Uterus (tissue), 4 donors: ENCODE results near the gene ADAMTSL2. TPM values are rescaled to one million over a fixed set of nuclear protein-coding genes. Genes with fewer than 3 reads are reported as not detected.

Source experiments
- DNase-seq, 2 donors: peaks; one replicate each; pipeline ENCODE4 v3.0.0-alpha.2; 2019 to 2020
- H3K27ac ChIP-seq, 2 donors: fragments of 200-600 bp; sonication (generic); 1 replicate in 1 of 2; 2 replicates in 1 of 2; pipeline ENCODE4 v1.5.1; 2016 to 2018
- H3K27me3 ChIP-seq, 2 donors: fragments of 200-600 bp; sonication (generic); one replicate each; pipeline ENCODE4 v1.5.1; 2018 to 2019; ENCODE audit warnings: control low read depth in 1 of 2
- H3K36me3 ChIP-seq, 2 donors: fragments of 200-600 bp; sonication (generic); one replicate each; pipeline ENCODE4 v1.5.1; 2019; ENCODE audit warnings: control low read depth in 1 of 2
- H3K4me1 ChIP-seq, 2 donors: fragments of 200-600 bp; sonication (generic); one replicate each; pipeline ENCODE4 v1.5.1; 2018 to 2019; ENCODE audit warnings: control low read depth in 1 of 2
- H3K4me3 ChIP-seq, 2 donors: fragments of 200-600 bp; sonication (generic); 1 replicate in 1 of 2; 2 replicates in 1 of 2; pipeline ENCODE4 v1.5.1; 2018 to 2019; ENCODE audit warnings: mild to moderate bottlenecking in 1 of 2
- H3K9me3 ChIP-seq, 2 donors: fragments of 200-600 bp; sonication (generic); one replicate each; pipeline ENCODE4 v1.5.1; 2019; ENCODE audit warnings: control low read depth in 1 of 2
- CTCF ChIP-seq, 4 experiments: fragments of 200-600 bp in 2 of 4; fragments of 450-650 bp in 2 of 4; sonication (generic) in 2 of 4; IDR thresholded peaks; one replicate each; pipeline ENCODE4 v1.5.1; 2016 to 2019; ENCODE audit warnings: antibody characterized with exemption in 4 of 4, mild to moderate bottlenecking in 2 of 4, moderate library complexity in 1 of 4
- POLR2A ChIP-seq, 2 donors: fragments of 450-650 bp; IDR thresholded peaks; one replicate each; pipeline ENCODE4 v1.6.1; 2016; ENCODE audit warnings: antibody characterized with exemption in 2 of 2, mild to moderate bottlenecking in 1 of 2, moderate library complexity in 1 of 2
- intact Hi-C: fragments of 100-400 bp; cut with DNase I; formaldehyde crosslinking; loops from one replicate; pipeline ENCODE4 v1.15.1; 2023; ENCODE audit warnings: low total_unique reads
- total RNA-seq, 4 donors: library from RNA; depleted of rRNA in 3 of 4; stranded (reverse); fragments of >200 nt in 3 of 4; gene quantifications; one replicate each; pipeline versions ENCODE4 v1.1.0 to v1.2.4, GENCODE V29; 2014 to 2023
- donor health status: DM: yes; HTN: yes; CAD: no.

Gene ADAMTSL2
- total RNA-seq, 4 donors from 2014 or later: 0.26 to 3.0 (median 2.4) TPM; not detected in 1

- H3K36me3 ChIP-seq: no peaks in the 10 kb centered on the region
- intact Hi-C loops: no loop called here
- H3K27me3 ChIP-seq: no peaks in the 10 kb centered on the region
- no peaks in the 10 kb centered on the region for H3K9me3 ChIP-seq
- H3K4me3 ChIP-seq: no peak overlapping the region
- DNase-seq: no peak
- TF ChIP-seq CTCF (IDR thresholded peaks at IDR 0.05) (no peak), POLR2A (IDR thresholded peaks at IDR 0.05) (no peak)
- no peak overlapping the region for H3K27ac ChIP-seq
- H3K4me1 ChIP-seq: peaks cover 0 to 6% of the 10 kb centered on the region in 2 donors
Observed at GRCh38 chr9:133566382-133566781, 31.9 kb downstream of the ADAMTSL2 start.

GRCh38 chr9:133566817-133567216 lies 32.3 kb downstream of the ADAMTSL2 start:
- Histone ChIP-seq H3K27ac (no peak overlapping the region), H3K9me3 (no peaks in the 10 kb centered on the region), H3K4me3 (no peak overlapping the region), H3K36me3 (no peaks in the 10 kb centered on the region), H3K27me3 (no peaks in the 10 kb centered on the region), H3K4me1 (peaks cover 0 to 6% of the 10 kb centered on the region in 2 donors)
- TF ChIP-seq POLR2A (IDR thresholded peaks at IDR 0.05) (no peak), CTCF (IDR thresholded peaks at IDR 0.05) (no peak)
- intact Hi-C loops: no loop called here
- no peak for DNase-seq

DNA sequence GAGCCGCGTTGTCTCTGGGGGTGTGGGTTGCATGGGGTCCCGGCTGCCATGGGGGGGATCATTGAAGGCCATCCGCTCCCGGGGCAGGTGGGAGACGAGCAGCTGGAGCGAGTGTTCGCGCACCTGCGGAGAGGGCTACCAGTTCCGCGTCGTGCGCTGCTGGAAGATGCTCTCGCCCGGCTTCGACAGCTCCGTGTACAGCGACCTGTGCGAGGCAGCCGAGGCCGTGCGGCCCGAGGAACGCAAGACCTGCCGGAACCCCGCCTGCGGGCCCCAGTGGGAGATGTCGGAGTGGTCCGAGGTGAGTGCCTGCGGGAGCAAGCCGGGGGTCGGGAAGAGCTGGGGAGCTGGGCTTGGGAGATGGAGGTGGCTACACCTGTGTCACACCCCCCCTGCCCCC lies 33.7 kb downstream of the ADAMTSL2 start:
- intact Hi-C loops: no loop called here
- no peak overlapping the region for H3K27ac ChIP-seq
- H3K9me3 ChIP-seq: no peaks in the 10 kb centered on the region
- H3K4me3 ChIP-seq: no peak overlapping the region
- TF ChIP-seq CTCF (IDR thresholded peaks at IDR 0.05) (no peak), POLR2A (IDR thresholded peaks at IDR 0.05) (no peak)
- H3K4me1 ChIP-seq: peaks cover 0 to 2% of the 10 kb centered on the region in 2 donors
- H3K27me3 ChIP-seq: no peaks in the 10 kb centered on the region
- no peaks in the 10 kb centered on the region for H3K36me3 ChIP-seq
- DNase-seq: no peak

DNA sequence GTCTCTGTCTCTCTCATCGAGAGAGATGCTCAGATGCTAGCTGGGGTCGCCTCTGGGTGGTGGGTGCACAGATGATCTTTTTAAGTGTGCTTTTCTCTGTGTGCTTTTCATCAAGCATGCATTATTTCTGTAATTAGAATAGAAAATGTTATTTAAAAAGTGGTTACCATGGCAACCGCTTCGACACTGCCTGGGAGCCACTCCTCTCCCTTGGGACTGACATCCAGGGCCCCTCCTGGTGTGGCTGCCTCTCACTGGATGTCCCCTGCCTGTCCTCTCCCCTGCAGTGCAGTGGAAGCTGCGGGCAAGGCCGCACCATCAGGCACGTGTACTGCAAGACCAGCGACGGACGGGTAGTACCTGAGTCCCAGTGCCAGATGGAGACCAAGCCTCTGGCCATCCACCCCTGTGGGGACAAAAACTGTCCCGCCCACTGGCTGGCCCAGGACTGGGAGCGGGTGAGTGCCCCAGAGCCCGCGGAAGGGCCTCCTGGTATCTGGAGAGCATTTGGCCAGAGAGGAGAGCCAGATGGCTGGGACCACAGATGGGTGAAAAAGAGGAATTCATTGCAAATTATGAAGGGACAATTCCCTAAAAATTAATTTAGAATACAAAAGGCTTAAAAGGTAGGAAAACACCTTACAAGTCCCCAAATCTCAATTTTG lies 34.7 kb downstream of the ADAMTSL2 start:
- no peaks in the 10 kb centered on the region for H3K4me1 ChIP-seq
- H3K27ac ChIP-seq: no peak overlapping the region
- H3K27me3 ChIP-seq: no peaks in the 10 kb centered on the region
- TF ChIP-seq POLR2A (IDR thresholded peaks at IDR 0.05) (no peak), CTCF (IDR thresholded peaks at IDR 0.05) (no peak)
- intact Hi-C loops: no loop called here
- H3K9me3 ChIP-seq: no peaks in the 10 kb centered on the region
- H3K36me3 ChIP-seq: no peaks in the 10 kb centered on the region
- no peak for DNase-seq
- no peak overlapping the region for H3K4me3 ChIP-seq

DNA sequence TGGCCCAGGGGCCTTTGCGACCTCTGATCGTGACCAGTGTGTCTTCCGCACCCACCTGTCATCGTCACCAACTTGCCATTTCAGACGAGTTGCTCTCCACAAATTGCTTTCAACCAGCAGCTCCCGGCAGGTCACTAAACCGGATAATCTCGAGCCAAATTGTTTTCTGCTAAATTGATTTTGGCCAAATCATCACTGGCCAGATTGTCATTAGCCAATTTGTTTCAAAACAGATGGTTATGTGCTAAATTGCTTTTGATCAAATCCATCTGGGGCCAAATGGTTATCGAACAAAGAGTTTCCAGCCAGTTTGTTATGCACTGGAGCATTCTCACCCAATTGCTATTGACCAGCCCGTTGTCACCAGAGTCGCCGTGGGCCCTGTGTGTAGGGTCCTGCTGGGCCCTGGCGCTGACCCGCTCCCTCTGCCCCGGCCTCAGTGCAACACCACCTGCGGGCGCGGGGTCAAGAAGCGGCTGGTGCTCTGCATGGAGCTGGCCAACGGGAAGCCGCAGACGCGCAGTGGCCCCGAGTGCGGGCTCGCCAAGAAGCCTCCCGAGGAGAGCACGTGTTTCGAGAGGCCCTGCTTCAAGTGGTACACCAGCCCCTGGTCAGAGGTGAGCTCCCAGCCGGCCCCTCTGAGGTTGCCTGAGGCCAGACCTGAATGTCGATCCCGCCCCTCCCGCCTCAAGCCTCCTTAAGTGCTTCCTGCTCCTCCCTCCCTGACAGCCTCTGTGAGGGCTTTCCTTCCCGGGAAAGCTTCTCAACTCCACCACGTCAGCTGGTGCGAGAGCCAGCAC lies 35.6 kb downstream of the ADAMTSL2 start:
- Histone ChIP-seq H3K4me3 (no peak overlapping the region), H3K4me1 (no peaks in the 10 kb centered on the region), H3K9me3 (no peaks in the 10 kb centered on the region), H3K27me3 (no peaks in the 10 kb centered on the region), H3K27ac (no peak overlapping the region), H3K36me3 (no peaks in the 10 kb centered on the region)
- intact Hi-C loops: no loop called here
- DNase-seq: no peak
- TF ChIP-seq CTCF (IDR thresholded peaks at IDR 0.05): no peak
- TF ChIP-seq POLR2A (IDR thresholded peaks at IDR 0.05): no peak
